GM10248 (cell line): ENCODE results near the gene AMER3.

Experiments used
- CTCF ChIA-PET: fragments of 300-600 bp; sonication (Branson Sonifier 250); formaldehyde crosslinking; extraction: SDS; loops from one replicate; lab custom pipeline; 2021; ENCODE audit warnings: antibody characterized with exemption; lab: Yijun Ruan, JAX
- POLR2A ChIA-PET: fragments of 350-650 bp; sonication (Branson Sonifier 250); formaldehyde crosslinking; extraction: SDS; loops from one replicate; lab custom pipeline; 2020; ENCODE audit warnings: antibody characterized with exemption; lab: Yijun Ruan, JAX
- DNase-seq: peaks from one replicate; pipeline ENCODE4 v3.0.0; 2012; ENCODE audit errors: extremely low spot score
- CTCF ChIP-seq: IDR thresholded peaks from 2 replicates; pipeline ENCODE4 v1.5.1; 2012; ENCODE audit warnings: mild to moderate bottlenecking, low read depth; ENCODE audit errors: extremely low read depth, missing control alignments, control extremely low read depth

Gene AMER3

GRCh38 chr2:130798472-130799218 is 43.3 kb downstream of the AMER3 start:
- no peak for DNase-seq
- POLR2A ChIA-PET = no interaction called here
- CTCF ChIA-PET = interaction anchor here (0.5 to 9.4 kb wide), 13 partner anchors 9 to 455 kb away, joined by 3 to 238 read pairs (median 6); no protein-coding TSS in a partner anchor
- no peak for TF ChIP-seq CTCF

- TF ChIP-seq CTCF = no peak
- no peak for DNase-seq
- POLR2A ChIA-PET = no interaction called here
- CTCF ChIA-PET = interaction anchor here (0.5 to 9.4 kb wide), 10 partner anchors 8 to 456 kb away, joined by 3 to 238 read pairs (median 6); no protein-coding TSS in a partner anchor
Measured at GRCh38 chr2:130799295-130799694, 44.0 kb downstream of the AMER3 start.

GRCh38 chr2:130805613-130806012 is 50.3 kb downstream of the AMER3 start:
- TF ChIP-seq CTCF = no peak
- POLR2A ChIA-PET = no interaction called here
- CTCF ChIA-PET = no interaction called here
- no peak for DNase-seq

- no peak for TF ChIP-seq CTCF
- no peak for DNase-seq
- ChIA-PET CTCF (no interaction called here), POLR2A (no interaction called here)
Measured at GRCh38 chr2:130806370-130806769, 51.0 kb downstream of the AMER3 start.

GRCh38 chr2:130807659-130808385 is 52.5 kb downstream of the AMER3 start:
- TF ChIP-seq CTCF = no peak
- ChIA-PET POLR2A (no interaction called here), CTCF (interaction anchor here (2.2 to 3.5 kb wide), 2 partner anchors 9 to 10 kb away, joined by 8 to 10 read pairs; no protein-coding TSS in a partner anchor)
- no peak for DNase-seq

GRCh38 chr2:130808482-130809268 is 53.3 kb downstream of the AMER3 start:
- TF ChIP-seq CTCF = no peak
- ChIA-PET POLR2A (no interaction called here), CTCF (interaction anchor here (2.2 to 3.5 kb wide), 2 partner anchors 10 to 11 kb away, joined by 8 to 10 read pairs; no protein-coding TSS in a partner anchor)
- no peak for DNase-seq
